ENCODE results near the gene ADAMTS19.
"Not testable (repeated sequence)": the region's sequence is repeated elsewhere in the genome, so short reads cannot be mapped to it uniquely, and the experiment has no call there.

The ADAMTS19 gene

GRCh38 chr5:129572060-129572459 lies 112.0 kb downstream of the ADAMTS19 start:
- H3K27me3 ChIP-seq (replicated peaks in 2 of 5; ENCODE audit: control insufficient read depth in 4 of 5, insufficient read depth in 5 of 5, low read length in 4 of 5): no peaks in the 10 kb centered on the region
- no peak overlapping the region for H3K27ac ChIP-seq (ENCODE audit: insufficient read depth in 1 of 2, low read depth in 1 of 2, low read length in 2 of 2, poor library complexity in 1 of 2, severe bottlenecking in 2 of 2)
- no peaks in the 10 kb centered on the region for H3K9me3 ChIP-seq (ENCODE audit: control extremely low read depth in 1 of 5, control insufficient read depth in 4 of 5, insufficient read depth in 2 of 5, low read depth in 1 of 5, low read length in 4 of 5)
- H3K4me3 ChIP-seq (ENCODE audit: control insufficient read depth in 1 of 7, extremely low read depth in 1 of 7, insufficient read depth in 4 of 7, low read depth in 2 of 7, low read length in 6 of 7): no peak overlapping the region
- ChIA-PET CTCF (no interaction called here), POLR2A (no interaction called here)
- no CpG with 5 or more reads among the region's 2 CpGs for WGBS (ENCODE audit: insufficient coverage)
- H3K36me3 ChIP-seq (ENCODE audit: control insufficient read depth in 4 of 4, insufficient read depth in 4 of 4, low read length in 3 of 4): no peaks in the 10 kb centered on the region
- no peaks in the 10 kb centered on the region for H3K4me1 ChIP-seq (ENCODE audit: control extremely low read depth in 1 of 4, control insufficient read depth in 4 of 4, insufficient read depth in 4 of 4, low read length in 3 of 4)
- no peak for DNase-seq

GRCh38 chr5:129584496-129584895 lies 124.4 kb downstream of the ADAMTS19 start:
- H3K36me3 ChIP-seq (ENCODE audit: control insufficient read depth in 4 of 4, insufficient read depth in 4 of 4, low read length in 3 of 4); CTCF ChIA-PET; DNase-seq; H3K27me3 ChIP-seq (replicated peaks in 2 of 5; ENCODE audit: control insufficient read depth in 4 of 5, insufficient read depth in 5 of 5, low read length in 4 of 5); H3K27ac ChIP-seq (ENCODE audit: insufficient read depth in 1 of 2, low read depth in 1 of 2, low read length in 2 of 2, poor library complexity in 1 of 2, severe bottlenecking in 2 of 2); H3K9me3 ChIP-seq (ENCODE audit: control extremely low read depth in 1 of 5, control insufficient read depth in 4 of 5, insufficient read depth in 2 of 5, low read depth in 1 of 5, low read length in 4 of 5); POLR2A ChIA-PET; H3K4me3 ChIP-seq (ENCODE audit: control insufficient read depth in 1 of 7, extremely low read depth in 1 of 7, insufficient read depth in 4 of 7, low read depth in 2 of 7, low read length in 6 of 7); H3K4me1 ChIP-seq (ENCODE audit: control extremely low read depth in 1 of 4, control insufficient read depth in 4 of 4, insufficient read depth in 4 of 4, low read length in 3 of 4): not testable (repeated sequence)
- WGBS (ENCODE audit: insufficient coverage): 37% methylated on average over 3 of the region's 4 CpGs

- no peaks in the 10 kb centered on the region for H3K9me3 ChIP-seq (ENCODE audit: control extremely low read depth in 1 of 5, control insufficient read depth in 4 of 5, insufficient read depth in 2 of 5, low read depth in 1 of 5, low read length in 4 of 5)
- no peaks in the 10 kb centered on the region for H3K36me3 ChIP-seq (ENCODE audit: control insufficient read depth in 4 of 4, insufficient read depth in 4 of 4, low read length in 3 of 4)
- WGBS (ENCODE audit: insufficient coverage): no CpG with 5 or more reads among the region's 3 CpGs
Measured at GRCh38 chr5:129591508-129592160, 131.5 kb downstream of the ADAMTS19 start.

GRCh38 chr5:129593525-129593924 lies 133.4 kb downstream of the ADAMTS19 start:
- ChIA-PET POLR2A (no interaction called here), CTCF (no interaction called here)
- WGBS (ENCODE audit: insufficient coverage): 93% methylated on average over 2 of the region's 2 CpGs

More at GRCh38 chr5:129591508-129592160, 131.5 kb downstream of the ADAMTS19 start:
- CTCF ChIA-PET: no interaction called here
- Histone ChIP-seq H3K27me3 (replicated peaks in 2 of 5; ENCODE audit: control insufficient read depth in 4 of 5, insufficient read depth in 5 of 5, low read length in 4 of 5) (no peaks in the 10 kb centered on the region), H3K4me1 (ENCODE audit: control extremely low read depth in 1 of 4, control insufficient read depth in 4 of 4, insufficient read depth in 4 of 4, low read length in 3 of 4) (no peaks in the 10 kb centered on the region), H3K4me3 (ENCODE audit: control insufficient read depth in 1 of 7, extremely low read depth in 1 of 7, insufficient read depth in 4 of 7, low read depth in 2 of 7, low read length in 6 of 7) (no peak overlapping the region), H3K27ac (ENCODE audit: insufficient read depth in 1 of 2, low read depth in 1 of 2, low read length in 2 of 2, poor library complexity in 1 of 2, severe bottlenecking in 2 of 2) (no peak overlapping the region)
- POLR2A ChIA-PET: no interaction called here
- no peak for DNase-seq

GRCh38 chr5:129601576-129601975 lies 141.5 kb downstream of the ADAMTS19 start:
- POLR2A ChIA-PET: no interaction called here
- WGBS (ENCODE audit: insufficient coverage): 86% methylated on average over 1 of the region's 2 CpGs

More at GRCh38 chr5:129593525-129593924, 133.4 kb downstream of the ADAMTS19 start:
- Histone ChIP-seq H3K27me3 (replicated peaks in 2 of 5; ENCODE audit: control insufficient read depth in 4 of 5, insufficient read depth in 5 of 5, low read length in 4 of 5) (no peaks in the 10 kb centered on the region), H3K27ac (ENCODE audit: insufficient read depth in 1 of 2, low read depth in 1 of 2, low read length in 2 of 2, poor library complexity in 1 of 2, severe bottlenecking in 2 of 2) (no peak overlapping the region), H3K9me3 (ENCODE audit: control extremely low read depth in 1 of 5, control insufficient read depth in 4 of 5, insufficient read depth in 2 of 5, low read depth in 1 of 5, low read length in 4 of 5) (no peaks in the 10 kb centered on the region), H3K4me1 (ENCODE audit: control extremely low read depth in 1 of 4, control insufficient read depth in 4 of 4, insufficient read depth in 4 of 4, low read length in 3 of 4) (no peaks in the 10 kb centered on the region), H3K36me3 (ENCODE audit: control insufficient read depth in 4 of 4, insufficient read depth in 4 of 4, low read length in 3 of 4) (no peaks in the 10 kb centered on the region), H3K4me3 (ENCODE audit: control insufficient read depth in 1 of 7, extremely low read depth in 1 of 7, insufficient read depth in 4 of 7, low read depth in 2 of 7, low read length in 6 of 7) (no peak overlapping the region)
- DNase-seq: no peak

GRCh38 chr5:129608350-129608749 lies 148.3 kb downstream of the ADAMTS19 start:
- POLR2A ChIA-PET: no interaction called here
- Histone ChIP-seq H3K36me3 (ENCODE audit: control insufficient read depth in 4 of 4, insufficient read depth in 4 of 4, low read length in 3 of 4) (no peaks in the 10 kb centered on the region), H3K4me3 (ENCODE audit: control insufficient read depth in 1 of 7, extremely low read depth in 1 of 7, insufficient read depth in 4 of 7, low read depth in 2 of 7, low read length in 6 of 7) (no peak overlapping the region), H3K27me3 (replicated peaks in 2 of 5; ENCODE audit: control insufficient read depth in 4 of 5, insufficient read depth in 5 of 5, low read length in 4 of 5) (no peaks in the 10 kb centered on the region), H3K9me3 (ENCODE audit: control extremely low read depth in 1 of 5, control insufficient read depth in 4 of 5, insufficient read depth in 2 of 5, low read depth in 1 of 5, low read length in 4 of 5) (peaks cover 0 to 2% (median 0%) of the 10 kb centered on the region in 5 experiments), H3K27ac (ENCODE audit: insufficient read depth in 1 of 2, low read depth in 1 of 2, low read length in 2 of 2, poor library complexity in 1 of 2, severe bottlenecking in 2 of 2) (no peak overlapping the region), H3K4me1 (ENCODE audit: control extremely low read depth in 1 of 4, control insufficient read depth in 4 of 4, insufficient read depth in 4 of 4, low read length in 3 of 4) (no peaks in the 10 kb centered on the region)
- DNase-seq: no peak
- 100% methylated on average over 1 of the region's 1 CpG for WGBS (ENCODE audit: insufficient coverage)
- CTCF ChIA-PET: no interaction called here

More at GRCh38 chr5:129601576-129601975, 141.5 kb downstream of the ADAMTS19 start:
- Histone ChIP-seq H3K27ac (ENCODE audit: insufficient read depth in 1 of 2, low read depth in 1 of 2, low read length in 2 of 2, poor library complexity in 1 of 2, severe bottlenecking in 2 of 2) (no peak overlapping the region), H3K36me3 (ENCODE audit: control insufficient read depth in 4 of 4, insufficient read depth in 4 of 4, low read length in 3 of 4) (no peaks in the 10 kb centered on the region), H3K4me1 (ENCODE audit: control extremely low read depth in 1 of 4, control insufficient read depth in 4 of 4, insufficient read depth in 4 of 4, low read length in 3 of 4) (no peaks in the 10 kb centered on the region), H3K9me3 (ENCODE audit: control extremely low read depth in 1 of 5, control insufficient read depth in 4 of 5, insufficient read depth in 2 of 5, low read depth in 1 of 5, low read length in 4 of 5) (peaks cover 0 to 2% (median 0%) of the 10 kb centered on the region in 5 experiments), H3K4me3 (ENCODE audit: control insufficient read depth in 1 of 7, extremely low read depth in 1 of 7, insufficient read depth in 4 of 7, low read depth in 2 of 7, low read length in 6 of 7) (no peak overlapping the region), H3K27me3 (replicated peaks in 2 of 5; ENCODE audit: control insufficient read depth in 4 of 5, insufficient read depth in 5 of 5, low read length in 4 of 5) (no peaks in the 10 kb centered on the region)
- CTCF ChIA-PET: no interaction called here
- DNase-seq: no peak

GRCh38 chr5:129609710-129610109 lies 149.6 kb downstream of the ADAMTS19 start:
- 100% methylated on average over 1 of the region's 1 CpG for WGBS (ENCODE audit: insufficient coverage)
- Histone ChIP-seq H3K36me3 (ENCODE audit: control insufficient read depth in 4 of 4, insufficient read depth in 4 of 4, low read length in 3 of 4) (no peaks in the 10 kb centered on the region), H3K4me1 (ENCODE audit: control extremely low read depth in 1 of 4, control insufficient read depth in 4 of 4, insufficient read depth in 4 of 4, low read length in 3 of 4) (no peaks in the 10 kb centered on the region), H3K27ac (ENCODE audit: insufficient read depth in 1 of 2, low read depth in 1 of 2, low read length in 2 of 2, poor library complexity in 1 of 2, severe bottlenecking in 2 of 2) (no peak overlapping the region), H3K27me3 (replicated peaks in 2 of 5; ENCODE audit: control insufficient read depth in 4 of 5, insufficient read depth in 5 of 5, low read length in 4 of 5) (no peaks in the 10 kb centered on the region), H3K4me3 (ENCODE audit: control insufficient read depth in 1 of 7, extremely low read depth in 1 of 7, insufficient read depth in 4 of 7, low read depth in 2 of 7, low read length in 6 of 7) (no peak overlapping the region), H3K9me3 (ENCODE audit: control extremely low read depth in 1 of 5, control insufficient read depth in 4 of 5, insufficient read depth in 2 of 5, low read depth in 1 of 5, low read length in 4 of 5) (peaks cover 0 to 2% (median 0%) of the 10 kb centered on the region in 5 experiments)
- CTCF ChIA-PET: no interaction called here
- POLR2A ChIA-PET: no interaction called here
- DNase-seq: no peak

Data from common myeloid progenitor, CD34-positive (primary cell).